ENCODE results near the gene PRM2. TPM values are rescaled to one million over a fixed set of nuclear protein-coding genes. Genes with fewer than 3 reads are reported as not detected.
A peak's percentile ranks its signal among the peaks of the same experiment; 100 is the strongest.

PRM2 gene
- total and polyA plus RNA-seq, 2 donors (not counting 3 experiments of a cell fraction or from before 2014, with no cell fraction given): not detected

DNA sequence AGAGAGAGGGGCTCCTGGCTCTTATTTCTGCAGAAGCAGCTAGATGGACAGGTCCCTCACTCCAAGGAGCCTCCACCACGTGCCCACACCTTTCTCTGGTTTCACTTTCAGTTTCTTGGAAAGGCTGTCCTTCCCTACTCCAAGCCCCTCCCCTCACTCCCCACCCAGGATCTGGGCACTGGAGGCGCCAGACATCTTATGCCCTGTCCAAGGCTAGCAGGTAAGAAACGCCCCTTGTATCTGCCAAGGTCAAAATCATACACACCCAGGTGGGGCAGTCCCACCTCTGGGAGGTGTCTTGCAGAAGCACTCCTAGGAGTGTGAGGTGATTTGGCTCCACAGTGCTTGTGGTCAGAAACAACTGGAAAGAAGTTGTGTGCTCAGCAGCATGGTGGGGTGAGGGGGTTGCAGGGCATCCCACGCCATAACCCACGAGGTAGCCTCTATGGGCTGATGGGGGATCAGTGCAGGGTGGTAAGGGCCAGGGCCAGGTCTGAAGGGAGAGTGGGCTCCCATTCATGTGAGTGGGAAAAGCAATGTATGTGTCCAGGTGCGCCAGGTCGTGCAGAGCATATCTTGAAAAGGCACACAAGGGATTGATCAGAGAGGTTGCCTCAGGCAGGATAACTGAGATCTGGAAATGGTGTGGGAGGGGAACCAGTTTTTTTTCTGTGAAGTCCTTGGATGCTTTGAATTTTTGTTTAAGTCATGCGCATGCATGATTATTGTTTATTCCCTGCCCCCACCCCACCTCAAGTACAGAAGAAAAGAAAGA, 36.6 kb upstream of the PRM2 start:
- H3K9me1 ChIP-seq (replicated peaks; ENCODE audit: control insufficient read depth, extremely low read depth, insufficient read depth, low read length): no peaks in the 10 kb centered on the region
- no peaks in the 10 kb centered on the region for H3K9me3 ChIP-seq (replicated peaks; ENCODE audit: control insufficient read depth, insufficient read depth, low read length)
- no peaks in the 10 kb centered on the region for H4K20me1 ChIP-seq (replicated peaks; ENCODE audit: control insufficient read depth, extremely low read depth, insufficient read depth, low read length)
- H3K27ac ChIP-seq (ENCODE audit: insufficient read depth, low read depth, low read length): no peak overlapping the region
- no peaks in the 10 kb centered on the region for H3K79me2 ChIP-seq (ENCODE audit: control insufficient read depth, insufficient read depth, low read length)
- dilution Hi-C loops (cut with MboI; ENCODE audit: extremely low pct_ligation_motif_present, low sequenced_read_pairs): no loop called here
- CTCF ChIA-PET: no interaction called here
- intact Hi-C loops (cut with micrococcal nuclease): loop anchor here (10.0 kb wide), 1 partner anchor 58 kb away; the partner anchor contains the start of gene SOCS1
- no peaks in the 10 kb centered on the region for H3K27me3 ChIP-seq (ENCODE audit: control insufficient read depth in 2 of 2, insufficient read depth in 2 of 2, low read length in 2 of 2)
- no peak for TF ChIP-seq POLR2A (IDR thresholded peaks at IDR 0.05; ENCODE audit: low read depth, low read length)
- no peak for TF ChIP-seq JUN (IDR thresholded peaks at IDR 0.05; ENCODE audit: borderline replicate concordance, insufficient read depth, insufficient read length, low read depth)
- TF ChIP-seq GATA2 (IDR thresholded peaks at IDR 0.05; ENCODE audit: insufficient read depth, insufficient read length, low read depth, low read length): no peak
- TF ChIP-seq, protein P1, sequence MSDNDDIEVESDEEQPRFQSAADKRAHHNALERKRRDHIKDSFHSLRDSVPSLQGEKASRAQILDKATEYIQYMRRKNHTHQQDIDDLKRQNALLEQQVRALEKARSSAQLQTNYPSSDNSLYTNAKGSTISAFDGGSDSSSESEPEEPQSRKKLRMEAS (IDR thresholded peaks at IDR 0.05; ENCODE audit: insufficient read depth, insufficient read length): no peak
- TF ChIP-seq EZH2 (IDR thresholded peaks at IDR 0.05; ENCODE audit: borderline replicate concordance, low read depth, low read length, severe bottlenecking): no peak
- TF ChIP-seq, protein P2, sequence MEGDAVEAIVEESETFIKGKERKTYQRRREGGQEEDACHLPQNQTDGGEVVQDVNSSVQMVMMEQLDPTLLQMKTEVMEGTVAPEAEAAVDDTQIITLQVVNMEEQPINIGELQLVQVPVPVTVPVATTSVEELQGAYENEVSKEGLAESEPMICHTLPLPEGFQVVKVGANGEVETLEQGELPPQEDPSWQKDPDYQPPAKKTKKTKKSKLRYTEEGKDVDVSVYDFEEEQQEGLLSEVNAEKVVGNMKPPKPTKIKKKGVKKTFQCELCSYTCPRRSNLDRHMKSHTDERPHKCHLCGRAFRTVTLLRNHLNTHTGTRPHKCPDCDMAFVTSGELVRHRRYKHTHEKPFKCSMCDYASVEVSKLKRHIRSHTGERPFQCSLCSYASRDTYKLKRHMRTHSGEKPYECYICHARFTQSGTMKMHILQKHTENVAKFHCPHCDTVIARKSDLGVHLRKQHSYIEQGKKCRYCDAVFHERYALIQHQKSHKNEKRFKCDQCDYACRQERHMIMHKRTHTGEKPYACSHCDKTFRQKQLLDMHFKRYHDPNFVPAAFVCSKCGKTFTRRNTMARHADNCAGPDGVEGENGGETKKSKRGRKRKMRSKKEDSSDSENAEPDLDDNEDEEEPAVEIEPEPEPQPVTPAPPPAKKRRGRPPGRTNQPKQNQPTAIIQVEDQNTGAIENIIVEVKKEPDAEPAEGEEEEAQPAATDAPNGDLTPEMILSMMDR (IDR thresholded peaks at IDR 0.05; ENCODE audit: extremely low read depth in 1 of 2, insufficient read depth in 1 of 2, low read depth in 1 of 2, low read length in 2 of 2): no peak
- no peak for TF ChIP-seq MYC (IDR thresholded peaks at IDR 0.05; ENCODE audit: low read depth, low read length)
- TF ChIP-seq FOS (IDR thresholded peaks at IDR 0.05; ENCODE audit: borderline replicate concordance, insufficient read depth, low read length): no peak
- TF ChIP-seq POLR2AphosphoS5 (IDR thresholded peaks at IDR 0.05; ENCODE audit: insufficient read depth, low read depth, low read length): no peak
- no peaks in the 10 kb centered on the region for H3K36me3 ChIP-seq (ENCODE audit: control insufficient read depth in 2 of 2, extremely low read depth in 1 of 2, insufficient read depth in 2 of 2, low read length in 2 of 2)
- no peak for FAIRE-seq
- POLR2A ChIA-PET: no interaction called here
- BruUV-seq (replicated peaks): no TSS peak
- no peak overlapping the region for H3K4me3 ChIP-seq (replicated peaks in 1 of 3; ENCODE audit: insufficient read depth in 1 of 3, low read depth in 1 of 3, low read length in 3 of 3)
- no peaks in the 10 kb centered on the region for H3K4me1 ChIP-seq (ENCODE audit: control insufficient read depth, extremely low read depth, insufficient read depth, low read length)
- DNase-seq (ENCODE audit: low read depth, low spot score): no peak
- H2AFZ ChIP-seq (ENCODE audit: low read depth, low read length): peak overlapping the region; percentile 50
- no peak overlapping the region for H3K4me2 ChIP-seq (ENCODE audit: insufficient read depth, low read length)
- H3K9ac ChIP-seq (replicated peaks; ENCODE audit: extremely low read depth, insufficient read depth, low read length): no peak overlapping the region

All from endothelial cell of umbilical vein (primary cell).